HCT116 (cell line): ENCODE measurements around the gene PLAC9.

Source experiments
- CTCF ChIP-seq, 3 experiments: fragments of 200-600 bp in 1 of 3; sonication (generic) in 1 of 3; IDR thresholded peaks in 2 of 3; conservative IDR thresholded peaks in 1 of 3; 2 replicates each; pipeline ENCODE4 v1.5.1; 2012 to 2017; ENCODE audit warnings: low read depth in 2 of 3, low read length in 2 of 3, antibody characterized with exemption in 1 of 3, borderline replicate concordance in 1 of 3, control low read depth in 1 of 3, mild to moderate bottlenecking in 1 of 3, mixed read lengths in 1 of 3, mixed run types in 1 of 3, moderate library complexity in 1 of 3; ENCODE audit not compliant: insufficient read depth in 1 of 3
- EZH2phosphoT487 ChIP-seq: fragments of 200-600 bp; IDR thresholded peaks from 2 replicates; pipeline ENCODE4 v1.6.1; 2018; ENCODE audit warnings: antibody characterized with exemption, borderline replicate concordance
- POLR2A ChIP-seq: IDR thresholded peaks from 2 replicates; pipeline ENCODE4 v1.7.0; 2011; ENCODE audit warnings: borderline replicate concordance; ENCODE audit not compliant: insufficient read depth, insufficient read length; ENCODE audit errors: extremely low read depth
- SIN3A ChIP-seq: IDR thresholded peaks from 2 replicates; pipeline ENCODE4 v1.6.1; 2012; ENCODE audit warnings: low read depth

DNA sequence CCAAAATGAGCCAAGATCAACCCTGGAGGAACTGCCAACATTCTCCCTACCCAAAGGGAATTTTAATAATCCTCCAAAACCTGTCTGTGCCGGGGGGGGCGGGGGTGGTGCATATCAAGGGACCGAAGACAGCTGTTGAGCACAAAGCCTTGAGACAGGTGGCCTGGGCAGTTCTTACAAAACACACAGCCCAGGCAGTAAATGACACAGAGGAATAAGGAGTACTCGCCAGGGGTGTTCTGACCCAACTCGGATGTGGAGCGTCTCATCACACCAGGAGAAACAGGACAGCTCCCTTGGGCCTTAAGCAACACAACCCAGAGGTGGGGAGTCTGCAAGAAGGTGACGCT lies 35.6 kb downstream of the PLAC9 start:
- TF ChIP-seq POLR2A = no peak
- TF ChIP-seq CTCF (IDR thresholded peaks at IDR 0.05 in 2 of 3, conservative IDR thresholded peaks at IDR 0.05 in 1 of 3; ENCODE audit: borderline replicate concordance in 1 of 3, insufficient read depth in 1 of 3, low read depth in 2 of 3, low read length in 2 of 3) = no peak
- TF ChIP-seq EZH2phosphoT487 = no peak
- TF ChIP-seq SIN3A = no peak
